Epithelial cell of proximal tubule (primary cell): ENCODE measurements around the gene TFPI2. TPM values are rescaled to one million over a fixed set of nuclear protein-coding genes. Genes with fewer than 3 reads are reported as not detected.

Source experiments
- DNase-seq: peaks from one replicate; pipeline ENCODE4 v3.0.0-alpha.2; 2011; ENCODE audit warnings: low read depth
- H3K4me3 ChIP-seq: 2 replicates; pipeline ENCODE4 v1.5.1; 2011; ENCODE audit warnings: low read depth, mild to moderate bottlenecking, low read length
- CTCF ChIP-seq: conservative IDR thresholded peaks from 2 replicates; pipeline ENCODE4 v1.5.1; 2012; ENCODE audit warnings: low read depth, mild to moderate bottlenecking, low read length
- total RNA-seq: library from RNA; depleted of rRNA; stranded (reverse); fragments of >200 nt; gene quantifications from 2 replicates; pipeline ENCODE4 v1.2.3, GENCODE V29; 2015

Gene TFPI2
- total RNA-seq, 1 donor from 2014 or later: 162 TPM

GRCh38 chr7:93884541-93884940 lies 6.0 kb downstream of the TFPI2 start:
- no peak for TF ChIP-seq CTCF
- DNase-seq: no peak
- no peak overlapping the region for H3K4me3 ChIP-seq

- no peak overlapping the region for H3K4me3 ChIP-seq
These were observed 6.6 kb downstream of the TFPI2 start for GRCh38 chr7:93883917-93884345.

GRCh38 chr7:93883078-93883916 lies 7.3 kb downstream of the TFPI2 start:
- no peak for TF ChIP-seq CTCF
- no peak overlapping the region for H3K4me3 ChIP-seq

More at GRCh38 chr7:93883917-93884345, 6.6 kb downstream of the TFPI2 start:
- DNase-seq: no peak
- TF ChIP-seq CTCF: no peak

GRCh38 chr7:93882468-93882867 lies 8.1 kb downstream of the TFPI2 start:
- no peak overlapping the region for H3K4me3 ChIP-seq
- DNase-seq: no peak
- no peak for TF ChIP-seq CTCF

More at GRCh38 chr7:93883078-93883916, 7.3 kb downstream of the TFPI2 start:
- DNase-seq: no peak

- H3K4me3 ChIP-seq: no peak overlapping the region
- DNase-seq: no peak
- no peak for TF ChIP-seq CTCF
These were observed 11.2 kb downstream of the TFPI2 start for GRCh38 chr7:93879356-93879755.

- DNase-seq: no peak
- TF ChIP-seq CTCF: no peak
- H3K4me3 ChIP-seq: no peak overlapping the region
These were observed 12.8 kb downstream of the TFPI2 start for GRCh38 chr7:93877742-93878141.
